SKM-1 (cell line): ENCODE data around the gene KRTAP6-3.

ENCODE experiments used
- DNase-seq: peaks from one replicate; lab custom pipeline; 2025; ENCODE audit not compliant: unreplicated experiment; lab: John Stamatoyannopoulos, UW

The KRTAP6-3 gene

GRCh38 chr21:30592140-30592539 is at the start of gene KRTAP6-3:
Gene KRTAP6-3, plus strand, starts transcription at chr21:30592440. Its CDS starts 6 bp downstream, at chr21:30592446.
- DNase-seq, result no peak

GRCh38 chr21:30552782-30553181 is 39.5 kb upstream of the KRTAP6-3 start:
- no peak for DNase-seq

- DNase-seq, result no peak
These were observed 37.1 kb upstream of the KRTAP6-3 start for GRCh38 chr21:30555095-30555494.

- no peak for DNase-seq
These were observed 30.9 kb upstream of the KRTAP6-3 start, which contains the start of gene KRTAP19-7 for GRCh38 chr21:30561264-30561895. Gene KRTAP19-7, minus strand, starts transcription at chr21:30561314. Its CDS starts 25 bp downstream, at chr21:30561289.

- DNase-seq, result no peak
These were observed 30.3 kb upstream of the KRTAP6-3 start for GRCh38 chr21:30561957-30562356.

DNA sequence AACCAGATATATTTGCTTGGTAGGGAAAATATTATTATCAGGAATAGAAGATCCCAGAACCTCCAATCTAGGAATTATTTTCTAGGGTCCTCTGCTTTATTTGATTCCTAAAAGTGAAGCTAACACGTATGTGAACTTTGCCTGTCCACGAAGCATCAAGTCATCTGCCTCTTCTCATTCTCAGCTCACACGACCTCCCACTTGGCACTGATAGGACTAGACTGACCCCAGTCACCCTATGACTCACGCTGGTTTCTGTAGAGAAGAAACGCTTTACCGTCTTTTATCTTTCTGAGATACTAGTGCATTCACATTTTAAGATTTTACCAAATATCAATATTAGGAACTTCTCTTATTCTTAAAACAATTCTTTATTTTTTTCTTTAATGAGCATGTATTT is 29.2 kb upstream of the KRTAP6-3 start:
- DNase-seq, result no peak

DNA sequence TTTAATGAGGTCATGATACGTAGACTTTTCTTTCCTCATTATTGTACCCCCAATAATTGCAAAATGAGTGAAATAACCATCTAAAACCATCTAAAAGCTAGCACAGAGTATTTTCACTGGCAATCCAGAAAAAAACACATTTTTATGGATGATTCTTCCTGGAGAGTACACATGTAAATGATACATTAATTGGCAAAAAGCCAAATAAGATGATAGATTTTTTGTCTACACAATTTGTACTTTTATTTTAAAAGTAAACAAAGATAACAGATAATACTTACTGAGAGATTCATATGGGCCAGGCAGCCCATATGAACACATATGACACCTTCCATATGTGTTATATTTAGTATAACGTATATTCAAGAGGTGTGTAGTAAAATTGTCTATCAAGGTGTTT is 28.6 kb upstream of the KRTAP6-3 start:
- no peak for DNase-seq

DNA sequence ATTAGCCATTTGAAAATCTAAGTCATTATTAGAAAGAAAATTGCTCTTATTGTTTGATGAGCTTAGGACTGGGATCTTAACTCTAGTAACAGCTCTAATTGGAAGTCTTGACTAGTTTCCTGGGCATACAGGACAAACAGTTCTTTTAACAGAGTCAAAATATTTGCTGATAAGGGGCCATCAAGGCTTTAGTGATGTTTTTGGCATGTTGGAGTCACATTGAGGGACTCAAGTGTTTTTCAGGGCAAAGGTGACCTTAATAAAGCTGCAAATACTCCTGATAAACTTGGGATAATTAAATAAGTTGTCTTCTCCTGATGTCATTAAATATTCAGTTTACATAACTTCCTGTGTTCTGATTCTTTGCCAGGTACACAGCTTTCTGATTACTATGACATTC is 24.6 kb upstream of the KRTAP6-3 start:
- DNase-seq, result no peak

- DNase-seq, result no peak
These were observed 14.5 kb upstream of the KRTAP6-3 start for GRCh38 chr21:30577766-30578165.

GRCh38 chr21:30579346-30579745 is 12.9 kb upstream of the KRTAP6-3 start:
- no peak for DNase-seq

- no peak for DNase-seq
These were observed 12.1 kb upstream of the KRTAP6-3 start for GRCh38 chr21:30580132-30580531.

DNA sequence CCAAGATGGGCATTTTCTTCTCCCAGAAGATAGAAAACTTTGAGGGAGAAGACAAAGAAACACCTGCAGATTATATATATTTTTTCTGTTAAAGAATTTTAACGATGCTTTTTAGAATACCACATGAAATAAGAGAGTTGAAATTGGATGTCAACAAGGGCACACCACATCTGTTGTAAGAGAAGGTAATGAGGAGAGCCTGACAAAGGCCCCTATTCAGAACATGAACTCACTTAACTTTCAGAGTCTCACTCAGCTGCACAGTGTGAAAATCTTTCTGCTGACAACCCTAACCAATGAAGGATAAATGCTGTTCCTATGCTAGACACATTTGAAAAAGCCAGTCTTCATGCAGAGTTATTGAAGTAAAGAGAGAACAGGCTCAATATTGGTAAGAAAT is 9.4 kb upstream of the KRTAP6-3 start:
- no peak for DNase-seq

DNA sequence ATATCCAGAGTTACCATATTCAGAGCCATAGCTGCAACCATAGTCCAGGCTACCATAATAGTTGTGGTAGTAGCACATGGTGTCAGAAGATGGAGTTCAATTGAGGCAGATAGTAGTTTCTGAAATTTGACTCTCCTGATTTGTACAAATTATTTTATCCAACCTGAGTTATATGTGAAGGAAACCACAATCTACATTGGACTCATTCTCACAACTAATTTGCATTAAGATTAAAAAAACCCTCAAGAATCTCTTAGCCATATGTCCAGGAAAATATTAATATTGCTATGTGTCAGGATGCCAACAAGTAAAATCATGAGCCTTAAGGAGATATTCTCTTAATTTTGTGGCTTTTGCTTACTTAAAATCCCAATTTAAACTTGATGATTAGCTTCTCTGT is 1.9 kb upstream of the KRTAP6-3 start, which contains the start of gene KRTAP22-2:
Gene KRTAP22-2, minus strand, starts transcription at position 101 of the 400 bp plus-strand sequence.
- DNase-seq, result no peak

GRCh38 chr21:30598802-30599201 is 6.6 kb downstream of the KRTAP6-3 start, which contains the start of gene KRTAP6-2:
Gene KRTAP6-2, minus strand, starts transcription at chr21:30598902. Its CDS starts 28 bp downstream, at chr21:30598874.
- DNase-seq, result no peak

DNA sequence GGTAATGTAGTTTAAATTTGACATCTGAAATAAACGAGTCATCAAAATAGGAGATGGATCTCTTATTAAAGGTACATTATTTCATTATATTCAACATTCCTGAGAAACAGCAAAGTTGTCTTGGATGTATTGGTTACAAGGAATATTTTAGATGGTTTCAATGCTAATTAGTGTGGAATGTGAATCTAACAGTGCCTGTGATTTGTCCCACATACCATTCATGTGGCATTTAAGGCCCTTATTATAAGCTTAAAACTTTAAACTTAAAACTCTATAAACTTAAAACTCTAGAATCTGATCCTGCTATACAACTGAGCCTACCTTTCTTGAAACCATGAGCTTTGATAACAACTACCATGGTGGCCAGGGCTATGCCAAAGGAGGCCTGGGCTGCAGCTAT is 8.5 kb downstream of the KRTAP6-3 start, which contains the start of gene KRTAP22-1:
Gene KRTAP22-1, plus strand, starts transcription at position 301 of the 400 bp plus-strand sequence.
- DNase-seq, result no peak

GRCh38 chr21:30605968-30606367 is 13.7 kb downstream of the KRTAP6-3 start:
- DNase-seq, result no peak

DNA sequence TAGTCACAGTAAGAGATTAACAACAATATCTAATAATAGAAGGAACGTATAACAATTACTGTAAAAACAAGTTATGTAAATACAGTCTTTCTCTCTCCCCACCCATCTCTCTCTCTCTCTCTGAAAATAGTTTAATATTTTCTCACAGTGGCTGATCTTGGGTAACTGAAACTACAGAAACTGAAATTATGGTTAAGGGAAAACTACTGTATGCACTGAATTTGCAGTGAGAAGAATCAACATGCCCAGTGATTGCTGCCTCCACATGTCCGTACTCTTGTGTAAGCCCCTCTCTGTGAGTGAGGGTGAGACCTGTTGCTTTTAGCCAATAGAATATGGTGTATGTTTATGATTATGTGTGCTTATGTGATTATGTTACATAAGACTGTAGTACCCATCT is 19.9 kb downstream of the KRTAP6-3 start:
- no peak for DNase-seq

GRCh38 chr21:30613836-30614235 is 21.6 kb downstream of the KRTAP6-3 start, which contains the start of gene KRTAP6-1:
Gene KRTAP6-1, minus strand, starts transcription at chr21:30613930. Its CDS starts 26 bp downstream, at chr21:30613904.
- no peak for DNase-seq

- no peak for DNase-seq
These were observed 23.0 kb downstream of the KRTAP6-3 start for GRCh38 chr21:30615199-30615598.

GRCh38 chr21:30616125-30616524 is 23.9 kb downstream of the KRTAP6-3 start, which contains the start of gene KRTAP20-1:
Gene KRTAP20-1, plus strand, starts transcription at chr21:30616425. Its CDS starts 30 bp downstream, at chr21:30616455.
- DNase-seq, result no peak

GRCh38 chr21:30620080-30620479 is 27.8 kb downstream of the KRTAP6-3 start:
- no peak for DNase-seq

GRCh38 chr21:30620522-30620921 is 28.3 kb downstream of the KRTAP6-3 start, which contains the start of gene KRTAP20-4:
Gene KRTAP20-4, plus strand, starts transcription at chr21:30620627.
- no peak for DNase-seq
